GM12878 (cell line): Measurements from ENCODE around the gene PCBD2. TPM values are rescaled to one million over a fixed set of nuclear protein-coding genes. Genes with fewer than 3 reads are reported as not detected.
"Not testable (repeated sequence)": the region's sequence is repeated elsewhere in the genome, so short reads cannot be mapped to it uniquely, and the experiment has no call there.

Experiments
- ATAC-seq: fragments of 200-7000 bp; cut with Tn5 transposase; 3 replicates; pipeline ENCODE4 v1.9.1; 2020; ENCODE audit warnings: mild to moderate bottlenecking, moderate library complexity
- BruUV-seq: library from RNA; stranded (reverse); fragments of 400-500 nt; replicated peaks from 2 replicates; lab custom pipeline; 2021; lab: Mats Ljungman, UMichigan
- CTCF ChIA-PET: fragments of 300-600 bp; sonication (Branson Sonifier 250); formaldehyde crosslinking; extraction: SDS; loops from one replicate; lab custom pipeline; 2021; ENCODE audit warnings: inconsistent platforms; lab: Yijun Ruan, JAX
- POLR2A ChIA-PET: fragments of 350-600 bp; formaldehyde crosslinking; extraction: SDS; loops from one replicate; lab custom pipeline; 2021; ENCODE audit warnings: inconsistent platforms; lab: Charles Lee
- RAD21 ChIA-PET: fragments of 300-600 bp; sonication (Branson Sonifier 250); formaldehyde crosslinking; loops from one replicate; lab custom pipeline; 2023; ENCODE audit warnings: antibody characterized with exemption; ENCODE audit not compliant: unreplicated experiment; lab: Charles Lee
- SMC1A ChIA-PET: fragments of 300-600 bp; sonication (Branson Sonifier 250); formaldehyde crosslinking; loops from one replicate; lab custom pipeline; 2023; ENCODE audit not compliant: unreplicated experiment, uncharacterized antibody; lab: Charles Lee
- DNase-seq: peaks from one replicate; pipeline ENCODE4 v3.0.0-alpha.2; 2011; ENCODE audit warnings: low read depth, low spot score
- FAIRE-seq: peaks from 3 replicates; lab custom pipeline; 2011; peaks lifted over from hg19 to GRCh38; lab: Jason Lieb, UNC
- H2AFZ ChIP-seq: 2 replicates; pipeline ENCODE4 v1.6.0; 2011; ENCODE audit warnings: low read depth, low read length, control low read depth; ENCODE audit not compliant: control insufficient read depth
- H3K27ac ChIP-seq: 2 replicates; pipeline ENCODE4 v1.5.1; 2011; ENCODE audit warnings: control low read depth; ENCODE audit not compliant: control insufficient read depth, insufficient read depth
- H3K27me3 ChIP-seq, 2 experiments: replicated peaks in 1 of 2; 2 replicates each; pipeline versions ENCODE4 v1.6.0 to v1.6.1; 2011; ENCODE audit warnings: low read length in 1 of 2; ENCODE audit not compliant: control insufficient read depth in 2 of 2, insufficient read depth in 2 of 2
- H3K36me3 ChIP-seq, 2 experiments: 2 replicates each; pipeline ENCODE4 v1.5.1; 2011; ENCODE audit warnings: low read length in 1 of 2; ENCODE audit not compliant: control insufficient read depth in 2 of 2, insufficient read depth in 2 of 2
- H3K4me1 ChIP-seq: 2 replicates; pipeline ENCODE4 v1.6.1; 2011; ENCODE audit warnings: mild to moderate bottlenecking, low read length, moderate library complexity, mixed read lengths; ENCODE audit not compliant: control insufficient read depth, insufficient read depth
- H3K4me2 ChIP-seq: 2 replicates; pipeline ENCODE4 v1.6.0; 2011; ENCODE audit warnings: control low read depth; ENCODE audit not compliant: control insufficient read depth, insufficient read depth
- H3K4me3 ChIP-seq: fragments of 200-600 bp; sonication (generic); 2 replicates; pipeline ENCODE4 v1.5.1; 2016
- H3K79me2 ChIP-seq: 2 replicates; pipeline ENCODE4 v1.6.0; 2011; ENCODE audit warnings: low read length; ENCODE audit not compliant: control insufficient read depth, insufficient read depth
- H3K9ac ChIP-seq: 2 replicates; pipeline ENCODE4 v1.8.0; 2011; ENCODE audit warnings: low read length, control low read depth, mixed read lengths; ENCODE audit not compliant: control insufficient read depth, insufficient read depth
- H3K9me3 ChIP-seq: replicated peaks from 3 replicates; pipeline ENCODE4 v1.5.1; 2011; ENCODE audit warnings: mild to moderate bottlenecking, low read length; ENCODE audit not compliant: control insufficient read depth, insufficient read depth
- H4K20me1 ChIP-seq: 2 replicates; pipeline ENCODE4 v1.6.0; 2011; ENCODE audit not compliant: control insufficient read depth, insufficient read depth
- CHD1 ChIP-seq: IDR thresholded peaks from 2 replicates; pipeline ENCODE4 v1.6.1; 2012; ENCODE audit warnings: low read depth, low read length, improper control_type of control experiment
- FOXM1 ChIP-seq: IDR thresholded peaks from 2 replicates; pipeline ENCODE4 v1.6.1; 2012; ENCODE audit warnings: low read depth, mild to moderate bottlenecking, inconsistent platforms, low read length, moderate library complexity
- GABPA ChIP-seq: IDR thresholded peaks from 2 replicates; pipeline ENCODE4 v1.6.1; 2014; ENCODE audit warnings: antibody characterized with exemption, low read depth, mild to moderate bottlenecking, inconsistent platforms
- IKZF2 ChIP-seq, 2 experiments: fragments of 450-650 bp; IDR thresholded peaks; 2 replicates each; pipeline ENCODE4 v1.6.1; 2017; ENCODE audit warnings: mild to moderate bottlenecking in 2 of 2, moderate library complexity in 2 of 2
- JUNB ChIP-seq: IDR thresholded peaks from 2 replicates; pipeline ENCODE4 v1.6.1; 2016; ENCODE audit warnings: antibody characterized with exemption, mild to moderate bottlenecking
- MEF2B ChIP-seq: fragments of 450-650 bp; IDR thresholded peaks from 2 replicates; pipeline ENCODE4 v1.6.1; 2018; ENCODE audit warnings: mild to moderate bottlenecking, moderate library complexity; ENCODE audit not compliant: partially characterized antibody, poor library complexity, severe bottlenecking
- NR2C1 ChIP-seq: fragments of 450-650 bp; IDR thresholded peaks from 2 replicates; pipeline ENCODE4 v1.6.1; 2017; ENCODE audit warnings: antibody characterized with exemption, mild to moderate bottlenecking, moderate library complexity
- POLR2AphosphoS5 ChIP-seq: IDR thresholded peaks from 2 replicates; pipeline ENCODE4 v1.6.1; 2011; ENCODE audit warnings: mild to moderate bottlenecking, low read length, inconsistent platforms
- RAD21 ChIP-seq: IDR thresholded peaks from 2 replicates; pipeline ENCODE4 v1.6.1; 2011; ENCODE audit warnings: mild to moderate bottlenecking, low read depth, low read length, moderate library complexity; ENCODE audit not compliant: insufficient read depth
- SMC3 ChIP-seq: IDR thresholded peaks from 2 replicates; pipeline ENCODE4 v1.6.1; 2011; ENCODE audit warnings: low read length, improper control_type of control experiment, borderline replicate concordance
- WGBS: methylation state at CpG from one replicate; pipeline ENCODE4 v1.1.6; 2016; ENCODE audit warnings: low lambda C conversion rate; ENCODE audit not compliant: insufficient replicate concordance, insufficient coverage; ENCODE audit errors: missing lambda C conversion rate; 5-methylcytosine and 5-hydroxymethylcytosine counted together
- in situ Hi-C: fragments of 300-500 bp; cut with MboI; formaldehyde crosslinking; loops from 9 replicates; pipeline ENCODE4 v1.14.3; 2018; ENCODE audit warnings: mixed read lengths
- intact Hi-C: fragments of 100-400 bp; cut with micrococcal nuclease; formaldehyde crosslinking; loops from one replicate; pipeline ENCODE4 v1.14.2; 2022; ENCODE audit not compliant: unreplicated experiment
- polyA plus RNA-seq, 11 experiments: library from polyadenylated mRNA; depleted of rRNA in 4 of 11; unstranded in 6 of 11; stranded (reverse) in 5 of 11; fragments of >200 nt; fragmentation: Nextera tagmentation in 4 of 11; fragmentation: Illumina TruSeq in 1 of 11; extraction: Ambion mirVana in 4 of 11; extraction: Trizol in 1 of 11; gene quantifications; 1 replicate in 1 of 11; 2 replicates in 10 of 11; pipeline versions ENCODE4 v1.2.1 to v1.2.3, GENCODE V29; 2011 to 2016; ENCODE audit warnings: inconsistent platforms in 2 of 11, missing spikeins in 2 of 11, low read depth in 1 of 11
- total RNA-seq, 4 experiments: library from RNA; depleted of rRNA in 3 of 4; stranded (reverse); fragments of >200 nt in 3 of 4; fragmentation: Illumina TruSeq in 1 of 4; extraction: Trizol in 1 of 4; gene quantifications; 2 replicates each; pipeline versions ENCODE4 v1.2.1 to v1.2.3, GENCODE V29; 2013 to 2021
- TF ChIP-seq, protein P1 (sequence below): fragments of 450-650 bp; IDR thresholded peaks from 2 replicates; pipeline ENCODE4 v1.6.1; 2016; ENCODE audit warnings: mild to moderate bottlenecking

PCBD2 gene
- total and polyA plus RNA-seq, 10 of the 15 experiments (the other 5 are each of a cell fraction or from before 2014, with no cell fraction given) = 5.4 to 13.6 (median 6.7) TPM

DNA sequence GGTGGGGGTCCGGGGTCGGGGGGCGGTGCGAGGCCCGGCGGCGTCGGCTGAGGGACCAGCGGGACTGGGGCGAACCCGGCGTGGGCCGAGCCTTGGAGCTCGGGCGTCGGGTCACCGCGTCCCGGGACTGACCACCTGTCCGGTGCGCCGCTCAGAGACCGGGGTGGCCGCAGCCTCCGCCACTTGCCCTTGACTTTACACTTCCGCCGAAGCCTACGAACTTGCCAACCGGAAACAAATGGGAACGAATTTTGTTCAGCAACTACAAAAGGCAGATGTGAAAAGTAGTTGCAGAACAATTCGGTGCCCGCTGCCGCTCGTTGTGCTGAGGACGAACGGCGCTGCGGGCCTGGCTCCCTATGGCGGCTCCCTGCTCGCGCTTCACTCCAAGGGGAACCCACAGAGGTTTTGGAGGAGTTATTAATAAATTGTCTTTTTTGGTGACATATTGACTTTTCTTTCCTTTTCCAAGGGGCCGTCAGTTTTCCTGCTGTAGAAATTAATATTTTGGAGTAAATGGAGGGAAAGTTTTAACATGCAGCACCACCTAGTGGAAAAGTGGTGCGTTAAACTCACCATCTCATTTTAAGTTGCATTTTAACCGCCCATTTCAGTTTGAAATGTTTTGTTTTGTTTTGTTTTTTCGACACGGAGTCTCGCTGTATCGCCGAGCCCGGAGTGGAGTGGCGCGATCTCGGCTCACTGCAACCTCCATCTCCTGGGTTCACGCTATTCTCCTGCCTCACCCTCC lies 490 bp downstream of the PCBD2 start (continued):
- TF ChIP-seq FOXM1 = 0 out of 2 replicates have a peak, but pooled peaks have one; percentile 78
- no peak for TF ChIP-seq MEF2B
- TF ChIP-seq IKZF2 (IDR thresholded peaks at IDR 0.05) = peak; percentile 62 to 64
- TF ChIP-seq RAD21 = peak; percentile 73
- peak; percentile 34; the same call in 1 of the 2 replicates for TF ChIP-seq GABPA
- 0 out of 2 replicates have a peak, but pooled peaks have one; percentile 9 for TF ChIP-seq JUNB
- TF ChIP-seq, protein P1, sequence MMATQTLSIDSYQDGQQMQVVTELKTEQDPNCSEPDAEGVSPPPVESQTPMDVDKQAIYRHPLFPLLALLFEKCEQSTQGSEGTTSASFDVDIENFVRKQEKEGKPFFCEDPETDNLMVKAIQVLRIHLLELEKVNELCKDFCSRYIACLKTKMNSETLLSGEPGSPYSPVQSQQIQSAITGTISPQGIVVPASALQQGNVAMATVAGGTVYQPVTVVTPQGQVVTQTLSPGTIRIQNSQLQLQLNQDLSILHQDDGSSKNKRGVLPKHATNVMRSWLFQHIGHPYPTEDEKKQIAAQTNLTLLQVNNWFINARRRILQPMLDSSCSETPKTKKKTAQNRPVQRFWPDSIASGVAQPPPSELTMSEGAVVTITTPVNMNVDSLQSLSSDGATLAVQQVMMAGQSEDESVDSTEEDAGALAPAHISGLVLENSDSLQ = no peak
- peak; percentile 65 for TF ChIP-seq SMC3

DNA sequence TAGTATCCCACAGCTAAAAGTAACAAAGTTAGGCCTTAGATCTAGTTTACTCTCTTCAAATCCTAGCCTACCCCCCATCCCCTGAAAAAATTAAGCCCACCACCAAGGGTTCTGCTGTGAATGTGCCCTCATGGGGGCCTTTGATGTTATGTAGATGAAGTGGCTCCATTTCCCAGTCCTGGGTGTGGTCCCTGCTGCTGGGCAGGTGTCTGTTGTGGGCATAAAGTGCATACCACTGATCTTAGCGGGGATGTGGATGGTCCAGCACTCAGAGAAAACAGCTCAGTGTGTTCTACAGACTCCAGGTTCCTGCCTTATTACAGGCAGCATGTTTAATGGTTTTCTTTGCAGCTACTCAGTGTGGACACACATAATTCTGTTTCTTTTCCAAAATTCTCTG lies 1.9 kb downstream of the PCBD2 start:
- ATAC-seq (no peak), DNase-seq (no peak), FAIRE-seq (no peak)
- no peak for TF ChIP-seq NR2C1
- no peak for TF ChIP-seq RAD21
- TF ChIP-seq CHD1 = no peak
- TF ChIP-seq POLR2AphosphoS5 = 0 out of 2 replicates have a peak, but pooled peaks have one; percentile 24
- Histone ChIP-seq H3K4me3 (no peak overlapping the region), H2AFZ (no peak overlapping the region), H3K27me3 (no peaks in the 10 kb centered on the region), H3K9me3 (no peaks in the 10 kb centered on the region), H3K4me1 (peaks cover 20% of the 10 kb centered on the region), H4K20me1 (no peaks in the 10 kb centered on the region), H3K27ac (no peak overlapping the region), H3K4me2 (no peak overlapping the region), H3K36me3 (peaks cover 0 to 11% of the 10 kb centered on the region in 2 experiments; a peak in 2 of 4 replicates), H3K79me2 (peaks cover 5% of the 10 kb centered on the region), H3K9ac (no peak overlapping the region)
- BruUV-seq = no TSS peak
- 100% methylated on average over 1 of the region's 1 CpG for WGBS
- ChIA-PET POLR2A (interaction anchor here (3.8 kb wide), 1 partner anchor 168 kb away, joined by 22 read pairs; the partner anchor contains the start of gene CAMLG), SMC1A (interaction anchor here (0.9 to 2.0 kb wide), 2 partner anchors 83 to 149 kb away, joined by 3 to 6 read pairs; partner anchors contain the start of gene DDX46), CTCF (interaction anchor here (0.6 to 3.2 kb wide), 12 partner anchors 10 to 724 kb away, joined by 3 to 43 read pairs (median 4); partner anchors contain the start of genes C5orf24, CAMLG and TXNDC15), RAD21 (interaction anchor here (1.2 to 3.0 kb wide), 3 partner anchors 44 to 169 kb away, joined by 3 to 15 read pairs (median 3); partner anchors contain the start of genes C5orf24 and CAMLG)
- in situ Hi-C loops = no loop called here
- intact Hi-C loops = loop anchor here (10.0 kb wide), 1 partner anchor 322 kb away; no protein-coding TSS in a partner anchor

DNA sequence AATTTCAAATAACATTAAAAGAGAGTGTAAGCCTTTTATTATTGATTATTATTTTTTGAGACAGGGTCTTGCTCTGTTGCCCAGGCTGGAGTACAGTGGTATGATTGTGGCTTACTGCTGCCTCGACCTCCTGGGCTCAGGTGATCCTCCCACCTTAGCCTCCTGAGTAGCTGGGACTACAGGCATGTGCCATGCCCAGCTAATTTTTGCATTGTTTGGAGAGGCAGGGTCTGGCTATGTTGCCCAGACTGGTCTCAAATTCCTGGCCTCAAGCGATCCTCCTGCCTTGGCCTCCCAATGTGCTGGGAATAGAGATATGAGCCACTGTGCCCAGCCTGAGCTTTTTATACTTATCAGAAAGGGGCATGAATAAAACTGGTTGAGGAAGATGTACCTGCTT lies 5.8 kb downstream of the PCBD2 start:
- H3K79me2 ChIP-seq, ATAC-seq, RAD21 ChIA-PET, intact Hi-C loops, H4K20me1 ChIP-seq, H3K4me2 ChIP-seq, H3K4me1 ChIP-seq, H3K4me3 ChIP-seq, FAIRE-seq, POLR2A ChIA-PET, SMC1A ChIA-PET, in situ Hi-C loops, H3K9me3 ChIP-seq, H3K27ac ChIP-seq, BruUV-seq, DNase-seq, H2AFZ ChIP-seq, H3K9ac ChIP-seq, H3K27me3 ChIP-seq: not testable (repeated sequence)
- 94% methylated on average over 2 of the region's 2 CpGs for WGBS
- peaks cover 0 to 15% of the 10 kb centered on the region in 2 experiments; a peak in 2 of 4 replicates for H3K36me3 ChIP-seq
- CTCF ChIA-PET = interaction anchor here (1.4 kb wide), 1 partner anchor 323 kb away, joined by 6 read pairs; no protein-coding TSS in a partner anchor
